CD4-positive, alpha-beta T cell treated with Interleukin-2 at 100 ng/mL for 4 hours (primary cell): ENCODE measurements around the gene SIK3.

Experiments
- DNase-seq: peaks from one replicate; pipeline ENCODE4 v3.0.0-alpha.2; 2020; ENCODE audit warnings: low spot score

The SIK3 gene

GRCh38 chr11:116970485-116971292 is 127.5 kb downstream of the SIK3 start:
- DNase-seq, result peak; percentile 25

- no peak for DNase-seq
These were observed 128.5 kb downstream of the SIK3 start for GRCh38 chr11:116969694-116970093.

GRCh38 chr11:116964269-116964668 is 134.0 kb downstream of the SIK3 start:
- no peak for DNase-seq

- DNase-seq, result no peak
These were observed 134.4 kb downstream of the SIK3 start for GRCh38 chr11:116963813-116964212.

- no peak for DNase-seq
These were observed 136.1 kb downstream of the SIK3 start for GRCh38 chr11:116962108-116962507.

DNA sequence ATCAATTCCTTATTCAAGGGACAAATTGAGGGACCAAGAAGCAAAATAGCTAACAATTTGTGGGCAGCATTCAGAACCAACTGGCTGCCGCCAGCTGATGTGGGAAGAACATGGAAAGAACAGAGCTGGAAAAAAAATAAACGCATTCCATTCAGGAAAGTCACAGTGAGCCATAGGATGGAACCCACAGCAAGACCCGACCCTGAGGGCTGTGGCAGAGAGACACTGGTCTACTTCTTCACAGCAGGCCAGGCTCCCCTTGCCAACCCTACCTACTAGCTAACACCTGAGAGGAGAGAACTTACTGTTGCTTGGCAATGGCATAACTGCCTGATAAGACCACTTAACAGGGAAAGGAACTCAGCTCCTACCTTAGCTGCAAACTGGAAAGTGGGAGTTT is 137.3 kb downstream of the SIK3 start:
- no peak for DNase-seq

GRCh38 chr11:116958246-116958645 is 140.0 kb downstream of the SIK3 start:
- no peak for DNase-seq

GRCh38 chr11:116955949-116956348 is 142.3 kb downstream of the SIK3 start:
- no peak for DNase-seq

- DNase-seq, result peak; percentile 38
These were observed 142.7 kb downstream of the SIK3 start for GRCh38 chr11:116955548-116955947.

DNA sequence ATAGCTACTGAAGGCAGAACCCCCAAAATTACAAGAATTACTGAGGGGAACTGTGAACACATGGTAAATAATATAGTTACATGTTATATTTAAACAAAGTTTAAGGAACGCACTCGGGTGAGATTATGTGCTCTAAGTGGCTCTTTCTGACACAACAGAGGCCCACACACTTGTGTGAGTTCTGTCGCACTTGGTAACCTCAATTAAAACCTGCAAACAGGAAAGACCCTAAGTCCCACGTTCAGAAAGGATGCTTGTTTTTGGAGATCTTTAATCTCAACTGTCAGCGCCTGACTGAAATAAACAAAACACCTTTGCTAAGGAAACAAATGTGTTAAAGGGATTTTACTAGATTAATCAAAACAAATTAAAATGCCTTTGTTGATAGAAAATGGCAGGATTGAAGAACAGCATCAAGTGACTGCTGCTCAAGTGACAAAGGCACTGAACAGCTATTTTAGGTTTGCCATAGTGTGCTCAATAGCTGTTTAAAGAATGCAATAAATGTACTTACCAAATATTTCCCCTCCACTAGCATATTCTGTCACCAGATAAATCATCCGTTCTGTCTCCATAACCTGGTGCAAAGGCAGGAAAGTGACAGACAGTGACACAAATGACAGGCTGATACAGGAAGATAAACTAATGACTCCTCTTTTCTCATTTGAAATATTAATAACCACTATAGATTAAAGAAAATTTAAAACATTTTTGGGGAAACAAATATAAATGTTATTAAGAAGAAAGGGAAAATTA is 144.5 kb downstream of the SIK3 start:
- DNase-seq, result peak; percentile 45

DNA sequence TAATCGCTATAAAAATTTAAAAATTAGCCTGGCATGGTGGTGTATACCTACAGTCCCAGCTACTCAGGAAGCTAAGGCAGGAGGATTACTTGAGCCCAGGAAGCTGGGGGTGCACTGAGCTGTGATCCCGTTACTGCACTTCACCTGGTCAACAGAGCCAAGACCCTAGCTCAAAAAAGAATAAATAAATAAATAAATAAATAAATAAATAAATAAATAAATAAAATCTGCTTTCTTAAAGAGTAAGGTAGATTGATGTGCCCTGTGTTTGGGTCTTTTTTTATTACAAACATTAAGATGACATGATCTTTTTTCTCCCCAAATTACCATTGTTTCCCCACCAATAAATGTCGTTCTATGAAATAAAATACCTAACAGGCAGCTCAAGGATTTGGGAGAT is 146.5 kb downstream of the SIK3 start:
- DNase-seq, result no peak

- DNase-seq, result no peak
These were observed 148.0 kb downstream of the SIK3 start for GRCh38 chr11:116950210-116950609.

DNA sequence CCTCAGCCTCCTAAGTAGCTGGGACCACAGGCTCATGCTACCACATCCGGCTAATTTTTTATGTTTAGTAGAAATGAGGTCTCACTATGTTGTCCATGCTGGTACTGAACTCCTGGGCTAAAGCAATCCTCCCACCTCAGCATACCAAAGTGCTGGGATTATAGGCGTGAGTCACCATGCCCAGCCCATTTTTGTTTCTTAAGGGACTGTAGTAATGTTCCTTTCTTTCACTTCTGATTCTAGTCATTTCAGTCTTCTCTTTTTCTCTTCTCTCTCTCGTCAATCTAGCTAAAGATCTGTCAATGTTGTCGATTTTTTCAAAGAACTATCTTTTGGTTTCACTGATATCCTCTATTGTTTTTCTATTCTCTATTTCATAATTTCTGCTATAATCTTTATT is 149.8 kb downstream of the SIK3 start:
- no peak for DNase-seq

DNA sequence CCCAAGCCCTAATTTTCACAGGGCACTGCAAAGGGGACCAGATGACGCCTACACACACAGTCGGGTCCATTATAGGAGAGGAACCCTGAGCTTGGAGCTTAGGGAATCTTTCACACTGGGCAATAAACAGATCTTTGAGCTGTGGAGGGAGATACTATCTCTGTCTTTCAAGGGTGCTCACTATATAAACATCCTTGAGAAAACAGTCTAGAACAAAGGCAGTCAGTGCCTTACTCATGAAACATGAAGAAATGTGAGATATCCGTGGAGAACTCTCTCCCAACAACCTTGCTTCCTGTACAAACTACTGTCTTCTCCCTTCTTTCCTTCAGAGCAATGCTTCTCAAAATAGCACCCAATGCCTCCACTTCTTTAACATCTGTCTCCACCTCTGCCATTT is 151.8 kb downstream of the SIK3 start:
- DNase-seq, result no peak

DNA sequence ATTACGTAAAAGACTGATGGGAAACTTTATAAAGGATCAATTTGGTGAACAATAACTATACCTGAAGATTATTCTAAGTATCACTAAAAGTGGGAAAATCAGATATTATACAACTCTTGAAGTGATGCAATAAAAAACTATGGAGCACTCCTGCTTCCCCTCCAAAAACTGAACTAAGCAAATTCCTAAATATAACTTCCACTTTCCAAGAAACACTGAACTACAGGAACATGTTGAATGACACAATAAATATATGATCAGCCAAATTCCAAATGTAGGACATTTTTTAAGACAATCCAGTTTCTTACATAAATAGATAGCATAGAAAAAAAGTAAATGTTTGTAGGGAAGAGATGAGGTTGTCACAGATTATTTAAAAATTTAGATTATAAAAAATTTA is 158.7 kb downstream of the SIK3 start:
- DNase-seq, result no peak

DNA sequence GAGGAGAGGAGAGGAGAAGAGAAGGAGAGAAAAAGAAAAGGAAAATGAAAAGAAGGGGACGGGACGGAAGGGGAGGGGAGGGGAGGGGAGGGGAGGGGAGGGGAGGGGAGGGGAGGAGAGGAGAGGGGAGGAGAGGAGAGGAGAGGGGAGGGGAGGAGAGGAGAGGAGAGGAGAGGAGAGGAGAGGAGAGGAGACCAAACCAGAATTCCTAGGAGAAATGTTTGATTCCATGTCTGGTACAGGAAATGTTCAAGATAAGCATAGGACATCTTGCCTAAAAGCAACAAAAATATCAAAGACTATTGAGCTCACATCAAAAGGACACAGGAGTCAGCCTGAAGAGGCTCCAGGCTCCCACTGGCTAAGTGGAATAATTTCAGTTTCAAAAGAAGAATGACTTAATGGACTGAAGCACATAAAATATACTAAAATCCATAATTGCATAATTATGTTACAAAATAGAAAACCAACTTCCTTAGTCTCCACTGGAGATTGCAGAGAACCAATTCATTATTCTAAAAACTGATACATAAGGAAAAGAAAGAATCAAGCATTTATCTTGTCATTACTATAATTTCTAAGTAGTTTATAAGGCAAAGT is 159.7 kb downstream of the SIK3 start:
- no peak for DNase-seq

DNA sequence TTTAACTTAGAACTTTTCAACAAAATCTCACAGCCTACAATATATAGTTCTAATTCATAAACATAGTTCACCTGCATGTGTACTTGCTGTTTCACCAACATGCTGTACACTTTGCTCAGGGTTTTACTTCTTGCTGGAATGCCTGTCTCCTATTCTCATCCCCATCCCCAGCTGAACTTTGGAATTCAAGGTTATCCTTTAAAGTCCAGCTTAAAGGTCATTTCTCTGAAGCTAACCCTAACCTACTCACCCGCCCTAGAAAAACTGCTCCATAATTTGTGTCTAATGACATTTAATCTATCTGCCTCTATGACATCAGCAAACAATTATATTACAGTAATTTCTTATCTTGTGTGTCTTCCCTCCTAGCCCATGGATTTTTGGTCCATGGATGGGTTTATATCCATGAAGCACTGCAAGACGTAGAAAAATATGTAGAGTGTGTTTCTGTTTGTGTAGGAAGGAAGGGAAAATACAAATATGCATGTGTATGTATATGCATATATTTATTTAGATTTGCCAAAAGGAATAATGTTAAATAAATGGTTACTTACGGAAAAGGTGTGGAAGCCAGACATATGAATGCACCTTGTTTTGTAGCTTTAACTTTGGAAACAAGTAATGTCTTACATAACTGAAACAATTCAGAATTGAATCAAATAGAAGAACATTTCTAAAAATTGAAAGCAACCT is 161.3 kb downstream of the SIK3 start:
- DNase-seq, result no peak

DNA sequence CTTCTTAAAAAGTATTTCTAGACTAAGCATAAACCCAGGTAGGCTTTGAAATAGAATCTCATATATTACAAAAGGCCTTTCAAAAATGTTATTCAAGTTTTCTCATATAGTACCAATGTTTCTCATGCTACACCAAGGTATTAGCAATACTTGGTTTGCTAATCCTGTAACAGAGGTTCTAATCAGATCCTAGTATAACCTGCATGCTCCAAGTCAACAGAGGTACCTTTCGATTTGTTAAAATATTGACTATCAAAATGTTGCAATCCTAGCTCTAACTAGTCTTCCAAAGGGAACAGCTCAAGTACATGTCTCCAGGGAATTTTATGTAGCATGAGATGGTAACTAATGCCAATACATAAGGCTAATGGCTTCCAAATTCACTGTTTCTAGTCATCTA is 162.7 kb downstream of the SIK3 start:
- no peak for DNase-seq

GRCh38 chr11:116935089-116935488 is 163.1 kb downstream of the SIK3 start:
- no peak for DNase-seq

DNA sequence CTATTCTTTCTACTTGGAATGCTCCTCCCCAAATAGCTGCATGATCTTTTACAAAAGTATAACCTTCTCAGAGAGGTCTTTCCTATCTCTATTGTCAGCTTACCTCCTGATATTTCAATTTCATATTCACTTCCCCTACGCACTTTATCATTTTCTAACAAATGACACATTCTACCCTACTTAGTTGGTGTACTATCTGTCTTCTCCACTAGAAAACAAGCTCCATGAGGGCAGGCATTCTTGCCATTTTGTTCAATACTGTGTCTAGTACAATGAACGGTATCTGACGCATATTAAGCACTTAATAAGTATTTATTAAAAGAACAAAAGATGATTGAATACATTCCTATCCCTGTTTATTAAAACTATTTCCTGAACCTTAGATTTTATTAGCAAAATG is 164.3 kb downstream of the SIK3 start:
- DNase-seq, result no peak

- no peak for DNase-seq
These were observed 166.0 kb downstream of the SIK3 start for GRCh38 chr11:116932181-116932580.

- peak; percentile 84 for DNase-seq
These were observed 166.8 kb downstream of the SIK3 start for GRCh38 chr11:116931206-116931953.
